Large intestine (tissue), 3 donors: ENCODE measurements around the gene HES1. TPM values are rescaled to one million over a fixed set of nuclear protein-coding genes. Genes with fewer than 3 reads are reported as not detected.

Experiments
- DNase-seq, 2 donors: peaks; one replicate each; pipeline versions ENCODE4 v3.0.0 to v3.0.0-alpha.2; 2013
- H3K27ac ChIP-seq: one replicate; pipeline ENCODE4 v1.5.1; 2013; ENCODE audit warnings: low read length
- H3K27me3 ChIP-seq: 2 replicates; pipeline ENCODE4 v1.6.1; 2013; ENCODE audit warnings: low read length; ENCODE audit not compliant: control insufficient read depth, insufficient read depth
- H3K36me3 ChIP-seq: 2 replicates; pipeline ENCODE4 v1.6.1; 2013; ENCODE audit warnings: low read length; ENCODE audit not compliant: control insufficient read depth, insufficient read depth
- H3K4me1 ChIP-seq: one replicate; pipeline ENCODE4 v1.6.1; 2013; ENCODE audit warnings: low read length; ENCODE audit not compliant: control insufficient read depth, insufficient read depth
- H3K4me3 ChIP-seq: one replicate; pipeline ENCODE4 v1.5.1; 2013; ENCODE audit warnings: low read length
- H3K9me3 ChIP-seq: one replicate; pipeline ENCODE4 v1.6.1; 2013; ENCODE audit warnings: mild to moderate bottlenecking, low read depth, low read length, moderate library complexity; ENCODE audit not compliant: control insufficient read depth
- WGBS: methylation state at CpG from one replicate; pipeline ENCODE4 v1.1.5; 2013; ENCODE audit warnings: low lambda C conversion rate; ENCODE audit not compliant: insufficient coverage; 5-methylcytosine and 5-hydroxymethylcytosine counted together
- polyA plus RNA-seq: library from polyadenylated mRNA; unstranded; fragments of 120-200 nt; gene quantifications from one replicate; pipeline ENCODE4 v1.2.1, GENCODE V29; 2013

HES1 gene
- polyA plus RNA-seq, 1 donor, result 53.9 TPM

- no peaks in the 10 kb centered on the region for H3K36me3 ChIP-seq
- H3K9me3 ChIP-seq, result no peaks in the 10 kb centered on the region
- peak in 1 of 2 donors; percentile 55 for DNase-seq
- WGBS, result no CpG with 5 or more reads among the region's 16 CpGs
- H3K4me1 ChIP-seq, result peaks cover 27% of the 10 kb centered on the region
- no peak overlapping the region for H3K4me3 ChIP-seq
- no peaks in the 10 kb centered on the region for H3K27me3 ChIP-seq
- peak overlapping the region; percentile 36 for H3K27ac ChIP-seq
Measured at GRCh38 chr3:194166682-194167479, 30.9 kb downstream of the HES1 start.

GRCh38 chr3:194167480-194168282 is 31.7 kb downstream of the HES1 start:
- no peak overlapping the region for H3K27ac ChIP-seq
- H3K4me3 ChIP-seq, result no peak overlapping the region
- H3K27me3 ChIP-seq, result no peaks in the 10 kb centered on the region
- no peaks in the 10 kb centered on the region for H3K9me3 ChIP-seq
- 62% methylated on average over 2 of the region's 5 CpGs for WGBS
- no peaks in the 10 kb centered on the region for H3K36me3 ChIP-seq
- no peak for DNase-seq
- H3K4me1 ChIP-seq, result peaks cover 19% of the 10 kb centered on the region

GRCh38 chr3:194168994-194169393 is 33.0 kb downstream of the HES1 start:
- peaks cover 7% of the 10 kb centered on the region for H3K4me1 ChIP-seq
- WGBS, result 100% methylated on average over 2 of the region's 3 CpGs
- no peak overlapping the region for H3K4me3 ChIP-seq
- no peak for DNase-seq
- no peak overlapping the region for H3K27ac ChIP-seq
- H3K27me3 ChIP-seq, result no peaks in the 10 kb centered on the region
- no peaks in the 10 kb centered on the region for H3K9me3 ChIP-seq
- no peaks in the 10 kb centered on the region for H3K36me3 ChIP-seq

GRCh38 chr3:194169595-194169994 is 33.6 kb downstream of the HES1 start:
- no peak overlapping the region for H3K27ac ChIP-seq
- no peaks in the 10 kb centered on the region for H3K36me3 ChIP-seq
- H3K27me3 ChIP-seq, result no peaks in the 10 kb centered on the region
- H3K9me3 ChIP-seq, result no peaks in the 10 kb centered on the region
- peaks cover 4% of the 10 kb centered on the region for H3K4me1 ChIP-seq
- H3K4me3 ChIP-seq, result no peak overlapping the region
- WGBS, result no CpG with 5 or more reads among the region's 10 CpGs
- DNase-seq, result no peak

- Histone ChIP-seq H3K4me1 (peaks cover 4% of the 10 kb centered on the region), H3K27ac (no peak overlapping the region), H3K36me3 (no peaks in the 10 kb centered on the region), H3K27me3 (no peaks in the 10 kb centered on the region), H3K4me3 (no peak overlapping the region), H3K9me3 (no peaks in the 10 kb centered on the region)
- 100% methylated on average over 2 of the region's 2 CpGs for WGBS
- no peak for DNase-seq
Measured at GRCh38 chr3:194170793-194171192, 34.8 kb downstream of the HES1 start.

GRCh38 chr3:194174406-194174805 is 38.5 kb downstream of the HES1 start:
- WGBS, result no CpG with 5 or more reads among the region's 4 CpGs
- H3K4me1 ChIP-seq, result no peaks in the 10 kb centered on the region
- peaks cover 2% of the 10 kb centered on the region for H3K27me3 ChIP-seq
- H3K36me3 ChIP-seq, result no peaks in the 10 kb centered on the region
- no peak for DNase-seq
- no peak overlapping the region for H3K27ac ChIP-seq
- H3K9me3 ChIP-seq, result no peaks in the 10 kb centered on the region
- no peak overlapping the region for H3K4me3 ChIP-seq

- Histone ChIP-seq H3K27me3 (peaks cover 2% of the 10 kb centered on the region), H3K4me3 (no peak overlapping the region), H3K9me3 (no peaks in the 10 kb centered on the region), H3K27ac (no peak overlapping the region), H3K4me1 (no peaks in the 10 kb centered on the region), H3K36me3 (no peaks in the 10 kb centered on the region)
- no CpG with 5 or more reads among the region's 6 CpGs for WGBS
- no peak for DNase-seq
Measured at GRCh38 chr3:194174980-194175379, 39.0 kb downstream of the HES1 start.

- Histone ChIP-seq H3K36me3 (no peaks in the 10 kb centered on the region), H3K4me1 (no peaks in the 10 kb centered on the region), H3K27me3 (peaks cover 2% of the 10 kb centered on the region), H3K27ac (no peak overlapping the region), H3K4me3 (no peak overlapping the region), H3K9me3 (no peaks in the 10 kb centered on the region)
- DNase-seq, result peak in 1 of 2 donors; percentile 23
- WGBS, result 55% methylated on average over 7 of the region's 18 CpGs
Measured at GRCh38 chr3:194176274-194176991, 40.5 kb downstream of the HES1 start.

- Histone ChIP-seq H3K36me3 (no peaks in the 10 kb centered on the region), H3K27ac (no peak overlapping the region), H3K27me3 (peaks cover 2% of the 10 kb centered on the region), H3K4me1 (no peaks in the 10 kb centered on the region), H3K4me3 (no peak overlapping the region), H3K9me3 (no peaks in the 10 kb centered on the region)
- no peak for DNase-seq
- WGBS, result no CpG with 5 or more reads among the region's 5 CpGs
Measured at GRCh38 chr3:194177141-194177540, 41.2 kb downstream of the HES1 start.

- no peaks in the 10 kb centered on the region for H3K4me1 ChIP-seq
- H3K36me3 ChIP-seq, result no peaks in the 10 kb centered on the region
- H3K27ac ChIP-seq, result no peak overlapping the region
- no peak overlapping the region for H3K4me3 ChIP-seq
- 100% methylated on average over 1 of the region's 4 CpGs for WGBS
- no peak for DNase-seq
- H3K27me3 ChIP-seq, result peaks cover 2% of the 10 kb centered on the region
- H3K9me3 ChIP-seq, result no peaks in the 10 kb centered on the region
Measured at GRCh38 chr3:194178128-194178527, 42.2 kb downstream of the HES1 start.
